GM12865 (cell line): ENCODE data around the gene HP1BP3.

Source experiments
- DNase-seq: peaks from one replicate; pipeline ENCODE4 v3.0.0; 2010; ENCODE audit warnings: low read depth
- H3K4me3 ChIP-seq: 2 replicates; pipeline ENCODE4 v1.5.1; 2011; ENCODE audit warnings: mild to moderate bottlenecking, low read depth, low read length, control low read depth
- TF ChIP-seq, protein P1 (sequence below): IDR thresholded peaks from 2 replicates; pipeline ENCODE4 v1.5.1; 2011; ENCODE audit warnings: low read length, control low read depth, low read depth, inconsistent platforms; ENCODE audit not compliant: insufficient read depth; ENCODE audit errors: missing control alignments

Gene HP1BP3

DNA sequence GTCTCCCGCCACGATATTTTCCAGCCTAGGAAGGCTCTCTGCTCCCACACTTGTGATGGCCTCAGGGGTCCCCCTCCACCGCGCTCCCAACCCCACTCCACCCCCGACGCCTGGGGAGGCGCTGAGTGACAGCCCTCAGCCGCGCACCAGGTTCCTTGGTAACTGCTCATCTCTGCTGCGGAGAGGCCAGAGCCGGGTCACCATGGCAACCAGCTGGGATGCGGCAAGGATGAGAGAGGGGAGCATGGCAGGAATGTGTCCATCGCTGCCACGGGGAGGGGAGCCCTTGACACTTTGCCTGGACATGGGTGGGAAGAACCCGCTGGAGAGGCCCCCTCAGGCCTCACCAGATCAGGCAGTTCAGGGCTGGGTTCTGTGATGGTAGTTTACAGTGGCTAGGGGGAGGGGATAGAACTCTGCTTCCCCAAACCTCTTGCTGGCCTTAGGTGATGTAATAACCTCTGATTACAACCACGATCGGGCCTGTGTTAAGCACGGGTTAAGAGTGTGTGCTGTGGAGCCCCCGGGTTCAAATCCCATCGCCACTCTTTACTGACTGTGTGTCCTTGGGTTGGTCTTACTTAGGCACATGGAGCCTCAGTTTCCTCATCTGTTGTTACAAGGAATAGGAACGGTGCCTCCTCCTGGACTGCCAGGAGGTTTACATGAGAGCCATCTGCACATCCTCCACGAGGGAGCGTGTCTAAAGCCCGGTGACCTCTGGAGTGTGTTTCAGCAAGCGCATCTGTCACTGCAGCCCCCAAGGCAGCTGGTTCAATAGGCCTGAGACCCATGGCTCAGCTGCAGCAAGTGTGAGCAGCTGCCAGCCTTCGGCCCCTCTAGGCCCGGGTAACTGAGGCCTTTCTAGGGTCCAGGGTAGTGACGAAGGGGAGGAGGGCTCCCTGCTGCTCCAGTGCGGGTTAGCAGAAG, 75.6 kb downstream of the HP1BP3 start:
- no peak for DNase-seq
- H3K4me3 ChIP-seq: no peak overlapping the region
- TF ChIP-seq, protein P1, sequence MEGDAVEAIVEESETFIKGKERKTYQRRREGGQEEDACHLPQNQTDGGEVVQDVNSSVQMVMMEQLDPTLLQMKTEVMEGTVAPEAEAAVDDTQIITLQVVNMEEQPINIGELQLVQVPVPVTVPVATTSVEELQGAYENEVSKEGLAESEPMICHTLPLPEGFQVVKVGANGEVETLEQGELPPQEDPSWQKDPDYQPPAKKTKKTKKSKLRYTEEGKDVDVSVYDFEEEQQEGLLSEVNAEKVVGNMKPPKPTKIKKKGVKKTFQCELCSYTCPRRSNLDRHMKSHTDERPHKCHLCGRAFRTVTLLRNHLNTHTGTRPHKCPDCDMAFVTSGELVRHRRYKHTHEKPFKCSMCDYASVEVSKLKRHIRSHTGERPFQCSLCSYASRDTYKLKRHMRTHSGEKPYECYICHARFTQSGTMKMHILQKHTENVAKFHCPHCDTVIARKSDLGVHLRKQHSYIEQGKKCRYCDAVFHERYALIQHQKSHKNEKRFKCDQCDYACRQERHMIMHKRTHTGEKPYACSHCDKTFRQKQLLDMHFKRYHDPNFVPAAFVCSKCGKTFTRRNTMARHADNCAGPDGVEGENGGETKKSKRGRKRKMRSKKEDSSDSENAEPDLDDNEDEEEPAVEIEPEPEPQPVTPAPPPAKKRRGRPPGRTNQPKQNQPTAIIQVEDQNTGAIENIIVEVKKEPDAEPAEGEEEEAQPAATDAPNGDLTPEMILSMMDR: no peak

DNA sequence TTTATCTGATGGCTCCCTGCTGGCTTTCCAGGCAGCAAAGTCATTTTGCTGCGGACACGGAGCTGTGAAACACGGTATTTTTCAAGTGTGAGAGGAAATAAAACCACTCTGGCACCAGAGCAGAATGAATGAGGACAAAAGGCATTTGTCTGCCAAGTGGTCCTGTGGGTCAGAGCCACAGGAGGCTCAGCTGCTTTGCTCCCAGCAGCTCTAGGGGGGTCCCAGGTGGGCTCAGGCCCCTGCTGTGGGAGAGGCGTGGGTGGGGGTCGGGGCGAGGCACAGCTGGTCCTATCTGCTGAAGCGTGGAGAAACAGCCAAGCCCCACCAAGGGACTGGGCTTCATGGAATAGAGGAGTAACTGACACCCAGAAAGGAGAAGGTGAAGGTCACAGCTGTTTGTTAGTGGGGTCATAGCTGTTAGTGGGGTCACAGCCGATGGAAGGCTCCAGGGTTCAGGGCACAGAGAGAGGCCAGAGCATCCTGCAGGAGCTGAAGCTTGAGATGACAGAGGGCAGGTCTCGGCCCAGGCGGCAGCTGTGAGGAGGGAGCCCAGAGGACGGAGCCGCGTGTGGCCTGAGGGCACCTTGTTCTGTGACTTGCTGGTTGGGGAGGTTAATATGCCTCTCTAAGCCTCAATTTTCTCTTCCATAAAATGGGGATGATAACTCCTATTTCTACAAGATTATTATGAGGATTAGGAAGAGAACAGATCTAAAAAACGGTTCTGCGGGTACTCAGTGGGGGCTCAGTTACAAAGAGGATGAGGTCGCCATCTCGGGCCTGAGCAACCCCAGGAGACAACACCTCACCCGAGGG, 76.4 kb downstream of the HP1BP3 start:
- no peak overlapping the region for H3K4me3 ChIP-seq
- TF ChIP-seq, protein P1: no peak
- DNase-seq: no peak

DNA sequence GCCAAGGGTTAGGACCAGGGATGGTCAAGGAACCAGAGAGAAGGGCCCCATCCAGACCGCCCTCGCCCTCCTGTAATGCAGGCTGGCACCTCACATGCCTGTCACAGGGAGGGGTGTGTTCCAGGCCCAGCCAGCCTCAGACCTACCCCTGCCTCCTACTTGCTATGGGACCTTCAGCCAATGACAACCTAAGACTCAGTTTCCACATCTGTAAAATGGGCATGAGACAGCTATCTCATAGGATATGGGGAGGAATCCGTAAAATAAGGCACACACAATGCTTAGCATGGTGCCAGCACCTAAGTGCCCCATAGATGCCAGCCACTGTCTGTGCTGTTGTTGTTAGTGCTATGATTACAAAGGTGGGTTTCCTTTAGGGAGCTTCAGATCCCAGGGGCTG, 77.2 kb downstream of the HP1BP3 start:
- TF ChIP-seq, protein P1: no peak

GRCh38 chr1:20708891-20709290, 78.2 kb downstream of the HP1BP3 start:
- no peak overlapping the region for H3K4me3 ChIP-seq
- TF ChIP-seq, protein P1: no peak
- no peak for DNase-seq

More for the DNA sequence above, 77.2 kb downstream of the HP1BP3 start:
- no peak overlapping the region for H3K4me3 ChIP-seq
- DNase-seq: no peak

DNA sequence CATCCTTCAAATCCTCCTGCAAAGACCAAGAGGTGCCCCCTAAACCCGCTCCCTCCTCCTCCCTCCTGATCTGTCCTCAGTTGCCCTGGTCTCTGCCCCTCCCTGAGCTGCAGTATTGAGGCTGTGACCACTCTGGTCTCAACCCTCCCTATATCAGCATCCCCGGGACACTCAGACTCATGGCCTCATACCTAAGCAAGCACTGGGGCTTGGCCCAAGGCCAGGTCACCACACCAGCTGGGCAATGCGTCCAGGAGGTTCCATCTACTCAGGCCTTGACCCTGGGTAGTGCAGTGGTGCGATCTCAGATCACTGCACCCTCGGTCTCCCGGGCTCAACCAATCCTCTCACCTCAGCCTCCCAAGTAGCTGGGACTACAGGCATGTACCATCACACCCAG, 79.0 kb downstream of the HP1BP3 start:
- DNase-seq: no peak
- TF ChIP-seq, protein P1: no peak
- no peak overlapping the region for H3K4me3 ChIP-seq

DNA sequence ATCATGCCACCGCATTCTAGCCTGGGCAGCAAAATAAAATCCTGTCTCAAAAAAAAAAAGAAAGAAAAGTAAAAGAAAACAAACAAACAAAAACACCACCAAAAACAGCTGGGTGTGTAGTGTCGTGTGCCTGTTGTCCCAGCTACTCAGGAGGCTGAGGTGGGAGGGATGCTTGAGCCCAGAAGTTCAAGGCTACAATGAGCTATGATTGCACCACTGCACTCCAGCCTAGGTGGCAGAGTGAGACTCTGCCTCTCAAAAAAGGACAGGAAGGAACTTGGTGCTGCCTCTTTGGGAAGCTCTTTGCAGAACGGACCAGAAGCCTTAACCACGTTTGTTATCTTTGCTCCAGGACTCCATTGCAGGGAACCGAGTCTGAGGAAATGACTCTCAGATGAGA, 80.3 kb downstream of the HP1BP3 start:
- H3K4me3 ChIP-seq: no peak overlapping the region
- no peak for DNase-seq
- TF ChIP-seq, protein P1: no peak
